Smooth muscle cell (in vitro differentiated cells): ENCODE data around the gene BTBD2. TPM values are rescaled to one million over a fixed set of nuclear protein-coding genes. Genes with fewer than 3 reads are reported as not detected.

Experiments
- DNase-seq: peaks from one replicate; lab custom pipeline; 2025; ENCODE audit not compliant: unreplicated experiment; lab: John Stamatoyannopoulos, UW
- H2AFZ ChIP-seq: fragments of 200-600 bp; sonication (generic); 2 replicates; pipeline ENCODE4 v1.6.0; 2016; ENCODE audit warnings: antibody characterized with exemption, low read depth, mild to moderate bottlenecking
- H3F3A ChIP-seq: fragments of 200-600 bp; sonication (generic); 2 replicates; pipeline ENCODE4 v1.6.0; 2017; ENCODE audit warnings: antibody characterized with exemption, low read depth
- H3K27ac ChIP-seq: fragments of 200-600 bp; sonication (generic); 2 replicates; pipeline ENCODE4 v1.5.1; 2016; ENCODE audit warnings: low read depth, mild to moderate bottlenecking
- H3K27me3 ChIP-seq: fragments of 200-600 bp; sonication (generic); 2 replicates; pipeline ENCODE4 v1.6.1; 2016; ENCODE audit warnings: low read depth, mild to moderate bottlenecking
- H3K36me3 ChIP-seq: fragments of 200-600 bp; sonication (generic); 2 replicates; pipeline ENCODE4 v1.5.1; 2016; ENCODE audit warnings: low read depth
- H3K4me1 ChIP-seq: fragments of 200-600 bp; sonication (generic); 2 replicates; pipeline ENCODE4 v1.5.1; 2016; ENCODE audit warnings: low read depth
- H3K4me2 ChIP-seq: fragments of 200-600 bp; sonication (generic); 2 replicates; pipeline ENCODE4 v1.6.0; 2016; ENCODE audit warnings: mild to moderate bottlenecking
- H3K4me3 ChIP-seq: fragments of 200-600 bp; sonication (generic); 2 replicates; pipeline ENCODE4 v1.5.1; 2016; ENCODE audit warnings: mild to moderate bottlenecking
- H3K79me2 ChIP-seq: fragments of 200-600 bp; sonication (generic); 2 replicates; pipeline ENCODE4 v1.6.0; 2016; ENCODE audit warnings: low read depth, mild to moderate bottlenecking
- H3K9ac ChIP-seq: fragments of 200-600 bp; sonication (generic); 2 replicates; pipeline ENCODE4 v1.6.0; 2016; ENCODE audit warnings: low read depth
- H3K9me3 ChIP-seq: fragments of 200-600 bp; sonication (generic); replicated peaks from 2 replicates; pipeline ENCODE4 v1.5.1; 2016; ENCODE audit warnings: low read depth
- H4K20me1 ChIP-seq: fragments of 200-600 bp; sonication (generic); 2 replicates; pipeline ENCODE4 v1.6.0; 2016; ENCODE audit warnings: low read depth
- CTCF ChIP-seq: fragments of 200-600 bp; sonication (generic); IDR thresholded peaks from 2 replicates; pipeline ENCODE4 v1.5.1; 2017; ENCODE audit warnings: borderline replicate concordance, mild to moderate bottlenecking, antibody characterized with exemption; ENCODE audit not compliant: insufficient read depth, poor library complexity, severe bottlenecking
- WGBS: methylation state at CpG from one replicate; pipeline ENCODE4 v1.1.7; 2016; ENCODE audit warnings: low lambda C conversion rate; 5-methylcytosine and 5-hydroxymethylcytosine counted together
- polyA plus RNA-seq: library from polyadenylated mRNA; unstranded; fragments of >200 nt; fragmentation: Nextera tagmentation; extraction: Ambion mirVana; gene quantifications from 2 replicates; pipeline ENCODE4 v1.2.1, GENCODE V29; 2016
- total RNA-seq: library from RNA; depleted of rRNA; stranded (reverse); fragments of >200 nt; gene quantifications from 2 replicates; pipeline ENCODE4 v1.2.3, GENCODE V29; 2014

Gene BTBD2
- total and polyA plus RNA-seq, 2 experiments from 2014 or later: 37.8 to 63.2 TPM

DNA sequence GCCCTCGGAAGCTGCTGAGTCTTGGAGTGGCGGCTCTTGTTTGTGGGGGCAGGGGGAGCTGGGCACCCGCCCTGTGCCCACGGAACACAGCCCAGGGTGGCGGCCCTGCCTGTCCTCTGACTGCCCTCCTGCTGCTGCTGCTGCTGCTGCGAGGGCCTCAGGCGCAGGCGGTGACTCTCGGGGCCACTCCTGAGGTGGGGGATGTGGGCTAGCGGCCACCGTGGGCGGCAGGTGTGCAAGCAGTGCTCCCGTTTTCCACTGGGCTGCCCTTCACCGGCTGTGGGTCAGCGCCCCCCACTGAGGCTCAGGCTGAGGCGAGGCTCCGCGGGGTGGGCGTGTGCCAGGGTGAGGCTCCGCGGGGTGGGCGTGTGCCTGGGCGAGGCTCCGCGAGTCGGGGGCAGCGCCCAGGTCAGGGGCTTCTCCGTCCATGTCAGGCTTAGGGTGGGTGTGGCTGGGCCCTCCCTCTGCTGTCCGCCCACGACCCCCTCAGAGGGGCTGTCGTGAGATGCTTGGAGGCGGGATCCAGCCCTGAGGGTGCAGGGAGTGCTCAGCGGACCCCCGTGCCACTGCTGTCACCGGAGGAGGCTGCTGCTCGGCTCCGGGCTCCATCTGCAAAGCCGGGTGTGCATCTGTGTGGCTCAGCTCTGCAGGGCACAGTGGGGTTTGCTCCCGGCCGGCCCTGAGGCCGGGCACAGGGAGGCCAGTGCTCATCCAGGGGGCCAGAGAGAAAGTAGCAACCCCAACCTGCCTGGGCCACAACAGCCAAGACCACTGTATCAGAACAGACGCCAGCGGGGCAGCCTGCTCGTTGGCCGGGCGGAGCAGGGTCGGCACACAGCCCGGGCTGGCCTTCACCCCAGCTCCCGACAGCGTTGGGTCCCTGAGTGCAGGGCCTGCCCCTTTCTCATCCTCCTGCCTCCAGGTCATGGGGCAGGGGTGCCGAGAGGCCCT is 60.1 kb downstream of the BTBD2 start:
- H4K20me1 ChIP-seq: peaks cover 94% of the 10 kb centered on the region
- DNase-seq: no peak
- H3K27me3 ChIP-seq: no peaks in the 10 kb centered on the region
- H3K36me3 ChIP-seq: no peaks in the 10 kb centered on the region
- no peak overlapping the region for H3K9ac ChIP-seq
- H3K27ac ChIP-seq: no peak overlapping the region
- H3K4me1 ChIP-seq: no peaks in the 10 kb centered on the region
- no peak overlapping the region for H3K4me3 ChIP-seq
- H3K4me2 ChIP-seq: no peak overlapping the region
- TF ChIP-seq CTCF: no peak
- H3K79me2 ChIP-seq: peaks cover 79% of the 10 kb centered on the region
- WGBS: 88% methylated on average over 49 of the region's 51 CpGs
- no peaks in the 10 kb centered on the region for H3K9me3 ChIP-seq
- H3F3A ChIP-seq: no peaks in the 10 kb centered on the region
- no peak overlapping the region for H2AFZ ChIP-seq

GRCh38 chr19:1954532-1954933 is 61.0 kb downstream of the BTBD2 start:
- DNase-seq: no peak
- Histone ChIP-seq H3K79me2 (peaks cover 80% of the 10 kb centered on the region), H4K20me1 (peaks cover 94% of the 10 kb centered on the region), H3K27me3 (no peaks in the 10 kb centered on the region), H3K27ac (no peak overlapping the region), H2AFZ (no peak overlapping the region), H3K4me1 (no peaks in the 10 kb centered on the region), H3K9ac (no peak overlapping the region), H3K9me3 (no peaks in the 10 kb centered on the region), H3K4me3 (no peak overlapping the region), H3K4me2 (no peak overlapping the region), H3F3A (no peaks in the 10 kb centered on the region), H3K36me3 (no peaks in the 10 kb centered on the region)
- 96% methylated on average over 11 of the region's 15 CpGs for WGBS
- no peak for TF ChIP-seq CTCF

- H4K20me1 ChIP-seq: peaks cover 95% of the 10 kb centered on the region
- 94% methylated on average over 32 of the region's 32 CpGs for WGBS
- H3K36me3 ChIP-seq: no peaks in the 10 kb centered on the region
- DNase-seq: no peak
- no peak overlapping the region for H3K4me3 ChIP-seq
- H2AFZ ChIP-seq: no peak overlapping the region
- TF ChIP-seq CTCF: no peak
- no peak overlapping the region for H3K27ac ChIP-seq
- H3K9me3 ChIP-seq: no peaks in the 10 kb centered on the region
- H3K9ac ChIP-seq: no peak overlapping the region
- H3K27me3 ChIP-seq: no peaks in the 10 kb centered on the region
- no peak overlapping the region for H3K4me2 ChIP-seq
- H3K4me1 ChIP-seq: no peaks in the 10 kb centered on the region
- H3K79me2 ChIP-seq: peaks cover 89% of the 10 kb centered on the region
- no peaks in the 10 kb centered on the region for H3F3A ChIP-seq
Measured at GRCh38 chr19:1953441-1954094, 61.9 kb downstream of the BTBD2 start.
